H1 (cell line): ENCODE data around the gene EFCAB10. TPM values are rescaled to one million over a fixed set of nuclear protein-coding genes. Genes with fewer than 3 reads are reported as not detected.
A peak's percentile ranks its signal among the peaks of the same experiment; 100 is the strongest.

Experiments
- CTCF ChIA-PET: fragments of 300-600 bp; sonication (Branson Sonifier 250); formaldehyde crosslinking; loops from one replicate; lab custom pipeline; 2021; ENCODE audit not compliant: partially characterized antibody; lab: Charles Lee
- POLR2A ChIA-PET: fragments of 300-600 bp; sonication (Branson Sonifier 250); formaldehyde crosslinking; loops from one replicate; lab custom pipeline; 2021; ENCODE audit warnings: inconsistent platforms; ENCODE audit not compliant: partially characterized antibody; lab: Charles Lee
- DNase-seq, 2 experiments: peaks; one replicate each; pipeline versions ENCODE4 v3.0.0 to v3.0.0-alpha.2; 2010 to 2022; ENCODE audit warnings: low spot score in 2 of 2, low read depth in 1 of 2, mixed read lengths in 1 of 2
- FAIRE-seq: peaks from 2 replicates; lab custom pipeline; 2011; peaks lifted over from hg19 to GRCh38; lab: Jason Lieb, UNC
- H2AFZ ChIP-seq: 2 replicates; pipeline ENCODE4 v1.8.1; 2012; ENCODE audit warnings: low read length, inconsistent platforms
- H2AK5ac ChIP-seq: 2 replicates; pipeline ENCODE4 v1.6.1; 2013; ENCODE audit warnings: low read depth, low read length
- H2BK120ac ChIP-seq: replicated peaks from 2 replicates; pipeline ENCODE3; 2013; ENCODE audit warnings: low read depth, low read length, inconsistent platforms
- H2BK12ac ChIP-seq: 2 replicates; pipeline ENCODE4 v1.6.1; 2013; ENCODE audit warnings: low read depth, low read length
- H2BK15ac ChIP-seq: 2 replicates; pipeline ENCODE4 v1.6.1; 2013; ENCODE audit warnings: low read length
- H2BK20ac ChIP-seq: 2 replicates; pipeline ENCODE4 v1.6.1; 2013; ENCODE audit warnings: low read length
- H2BK5ac ChIP-seq: 2 replicates; pipeline ENCODE4 v1.6.1; 2013; ENCODE audit warnings: low read depth, low read length
- H3K14ac ChIP-seq: 2 replicates; pipeline ENCODE4 v1.6.1; 2013; ENCODE audit warnings: inconsistent platforms; ENCODE audit not compliant: insufficient read length
- H3K18ac ChIP-seq: 2 replicates; pipeline ENCODE4 v1.6.1; 2013; ENCODE audit warnings: low read length; ENCODE audit errors: extremely low read depth
- H3K23ac ChIP-seq: 2 replicates; pipeline ENCODE4 v1.6.1; 2013; ENCODE audit warnings: inconsistent platforms; ENCODE audit not compliant: insufficient read length
- H3K23me2 ChIP-seq: 2 replicates; pipeline ENCODE4 v1.6.1; 2013; ENCODE audit warnings: low read depth, low read length
- H3K27ac ChIP-seq: 2 replicates; pipeline ENCODE4 v1.6.1; 2011; ENCODE audit warnings: low read depth, low read length, inconsistent platforms
- H3K27me3 ChIP-seq, 4 experiments: replicated peaks in 1 of 4; 1 replicate in 1 of 4; 2 replicates in 3 of 4; pipeline versions ENCODE4 v1.6.1 to v1.8.1; 2011 to 2013; ENCODE audit warnings: low read length in 3 of 4, mild to moderate bottlenecking in 3 of 4, inconsistent platforms in 2 of 4, mixed read lengths in 2 of 4, moderate library complexity in 1 of 4; ENCODE audit not compliant: control insufficient read depth in 3 of 4, insufficient read depth in 3 of 4; ENCODE audit errors: extremely low read depth in 1 of 4
- H3K36me3 ChIP-seq, 4 experiments: 2 replicates each; pipeline versions ENCODE4 v1.6.1 to v1.8.1; 2011 to 2013; ENCODE audit warnings: mild to moderate bottlenecking in 4 of 4, low read length in 3 of 4, moderate library complexity in 2 of 4, control low read depth in 1 of 4, inconsistent platforms in 1 of 4; ENCODE audit not compliant: insufficient read depth in 4 of 4, control insufficient read depth in 2 of 4
- H3K4ac ChIP-seq: replicated peaks from 2 replicates; pipeline ENCODE3; 2013; ENCODE audit warnings: low read length, low read depth, mixed read lengths, inconsistent platforms; ENCODE audit not compliant: insufficient read length
- H3K4me1 ChIP-seq, 4 experiments: replicated peaks in 1 of 4; 1 replicate in 1 of 4; 2 replicates in 3 of 4; pipeline versions ENCODE4 v1.6.1 to v1.8.1; 2011 to 2013; ENCODE audit warnings: low read length in 3 of 4, inconsistent platforms in 2 of 4, mixed read lengths in 1 of 4; ENCODE audit not compliant: insufficient read depth in 4 of 4, control insufficient read depth in 3 of 4
- H3K4me2 ChIP-seq, 2 experiments: 2 replicates each; pipeline versions ENCODE4 v1.6.1 to v1.8.1; 2011 to 2013; ENCODE audit warnings: low read depth in 2 of 2, low read length in 2 of 2, control low read depth in 1 of 2, inconsistent platforms in 1 of 2, mild to moderate bottlenecking in 1 of 2; ENCODE audit not compliant: insufficient read depth in 1 of 2
- H3K4me3 ChIP-seq, 4 experiments: fragments of 200-600, 300-600 bp in 1 of 4; sonication (generic), shearing (Covaris generic), sonication (Bioruptor Twin) in 1 of 4; 2 replicates each; pipeline versions ENCODE4 v1.5.1 to v1.8.1; 2011 to 2016; ENCODE audit warnings: low read length in 4 of 4, low read depth in 3 of 4, control low read depth in 2 of 4, inconsistent platforms in 2 of 4, mild to moderate bottlenecking in 2 of 4, mixed read lengths in 1 of 4, moderate library complexity in 1 of 4; ENCODE audit not compliant: insufficient read depth in 2 of 4; ENCODE audit errors: extremely low read depth in 1 of 4
- H3K56ac ChIP-seq: replicated peaks from 2 replicates; pipeline ENCODE3; 2013; ENCODE audit warnings: low read depth, mild to moderate bottlenecking, mixed read lengths, low read length, inconsistent platforms; ENCODE audit not compliant: insufficient read length
- H3K79me1 ChIP-seq: 2 replicates; pipeline ENCODE4 v1.6.1; 2013; ENCODE audit warnings: low read depth, low read length, control low read depth
- H3K79me2 ChIP-seq, 2 experiments: 2 replicates each; pipeline versions ENCODE4 v1.6.1 to v1.8.1; 2012 to 2013; ENCODE audit warnings: low read length in 2 of 2, mild to moderate bottlenecking in 2 of 2, inconsistent platforms in 1 of 2; ENCODE audit not compliant: insufficient read depth in 2 of 2, control insufficient read depth in 1 of 2
- H3K9ac ChIP-seq, 4 experiments: replicated peaks in 1 of 4; 1 replicate in 1 of 4; 2 replicates in 3 of 4; pipeline versions ENCODE4 v1.6.1 to v1.8.1; 2011 to 2013; ENCODE audit warnings: low read depth in 3 of 4, low read length in 3 of 4, control low read depth in 2 of 4, mild to moderate bottlenecking in 2 of 4, moderate library complexity in 2 of 4, inconsistent platforms in 1 of 4; ENCODE audit errors: extremely low read depth in 1 of 4
- H3K9me3 ChIP-seq, 2 experiments: 2 replicates each; pipeline versions ENCODE4 v1.6.1 to v1.8.1; 2012 to 2013; ENCODE audit warnings: mild to moderate bottlenecking in 2 of 2, moderate library complexity in 2 of 2, control low read depth in 1 of 2, inconsistent platforms in 1 of 2, low read depth in 1 of 2, low read length in 1 of 2, mixed read lengths in 1 of 2; ENCODE audit not compliant: insufficient read depth in 2 of 2
- H4K20me1 ChIP-seq, 2 experiments: replicated peaks in 1 of 2; 2 replicates each; pipeline versions ENCODE3 to v1.8.1; 2011 to 2013; ENCODE audit warnings: inconsistent platforms in 2 of 2, low read length in 2 of 2, mild to moderate bottlenecking in 1 of 2; ENCODE audit not compliant: insufficient read depth in 2 of 2, control insufficient read depth in 1 of 2
- H4K5ac ChIP-seq: 2 replicates; pipeline ENCODE4 v1.6.1; 2013; ENCODE audit warnings: low read length, low read depth, mixed read lengths, inconsistent platforms; ENCODE audit not compliant: insufficient read length
- H4K8ac ChIP-seq: 2 replicates; pipeline ENCODE4 v1.8.0; 2013; ENCODE audit warnings: mild to moderate bottlenecking, moderate library complexity, low read length, inconsistent platforms; ENCODE audit not compliant: insufficient read depth; ENCODE audit errors: extremely low read depth
- H4K91ac ChIP-seq: replicated peaks from 2 replicates; pipeline ENCODE3; 2013; ENCODE audit warnings: low read length, mixed read lengths, inconsistent platforms; ENCODE audit not compliant: insufficient read length
- BACH1 ChIP-seq: IDR thresholded peaks from 2 replicates; pipeline ENCODE4 v1.6.1; 2012; ENCODE audit warnings: low read length, improper control_type of control experiment
- CHD2 ChIP-seq: IDR thresholded peaks from 2 replicates; pipeline ENCODE4 v1.6.1; 2012; ENCODE audit warnings: low read length, improper control_type of control experiment
- MAFK ChIP-seq: IDR thresholded peaks from 2 replicates; pipeline ENCODE4 v1.6.1; 2012; ENCODE audit warnings: low read depth, mild to moderate bottlenecking, improper control_type of control experiment, low read length
- NRF1 ChIP-seq: IDR thresholded peaks from 2 replicates; pipeline ENCODE4 v1.6.1; 2011; ENCODE audit warnings: mild to moderate bottlenecking, low read depth, low read length, improper control_type of control experiment
- POLR2A ChIP-seq, 2 experiments: IDR thresholded peaks; 1 replicate in 1 of 2; 2 replicates in 1 of 2; pipeline ENCODE4 v1.6.1; 2011; ENCODE audit warnings: low read depth in 2 of 2, low read length in 2 of 2, mild to moderate bottlenecking in 2 of 2; ENCODE audit errors: control extremely low read depth in 1 of 2
- TAF7 ChIP-seq: optimal IDR thresholded peaks from 2 replicates; pipeline ENCODE3; 2011; ENCODE audit warnings: low read depth, mild to moderate bottlenecking, inconsistent platforms, low read length, moderate library complexity, borderline replicate concordance
- TCF12 ChIP-seq: IDR thresholded peaks from 2 replicates; pipeline ENCODE4 v1.6.1; 2011; ENCODE audit warnings: low read depth, mild to moderate bottlenecking, low read length
- WGBS, 2 experiments: shearing (Covaris generic) in 1 of 2; methylation state at CpG; one replicate each; pipeline versions ENCODE4 v1.1.6 to v1.1.7; 2013 to 2015; ENCODE audit warnings: low lambda C conversion rate in 2 of 2, mixed read lengths in 2 of 2, inconsistent platforms in 1 of 2, low coverage in 1 of 2, missing lambda C conversion rate in 1 of 2; ENCODE audit not compliant: insufficient replicate concordance in 2 of 2, insufficient coverage in 1 of 2, insufficient read length in 1 of 2; ENCODE audit errors: extremely low coverage in 1 of 2, missing lambda C conversion rate in 1 of 2; 5-methylcytosine and 5-hydroxymethylcytosine counted together
- polyA plus RNA-seq, 7 experiments: library from polyadenylated mRNA; depleted of rRNA in 3 of 7; stranded (reverse) in 5 of 7; unstranded in 2 of 7; fragments of >200 nt in 5 of 7; fragments of 200-250 nt in 2 of 7; gene quantifications; 1 replicate in 5 of 7; 2 replicates in 1 of 7; 4 replicates in 1 of 7; pipeline versions ENCODE4 v1.2.1 to v1.2.3, GENCODE V29; 2011 to 2013; ENCODE audit warnings: missing spikeins in 2 of 7, mixed read lengths in 2 of 7
- total RNA-seq: library from RNA; stranded (reverse); fragmentation: NEBNext Ultra II Directional; extraction: Animal tissue kit (Norgen Biotek cat#: 25700); gene quantifications from 2 replicates; pipeline ENCODE4 v1.2.1, GENCODE V29; 2021

The EFCAB10 gene
- total and polyA plus RNA-seq, 2 of the 8 experiments (the other 6 are each of a cell fraction or from before 2014, with no cell fraction given): 0.80 to 3.1 TPM

DNA sequence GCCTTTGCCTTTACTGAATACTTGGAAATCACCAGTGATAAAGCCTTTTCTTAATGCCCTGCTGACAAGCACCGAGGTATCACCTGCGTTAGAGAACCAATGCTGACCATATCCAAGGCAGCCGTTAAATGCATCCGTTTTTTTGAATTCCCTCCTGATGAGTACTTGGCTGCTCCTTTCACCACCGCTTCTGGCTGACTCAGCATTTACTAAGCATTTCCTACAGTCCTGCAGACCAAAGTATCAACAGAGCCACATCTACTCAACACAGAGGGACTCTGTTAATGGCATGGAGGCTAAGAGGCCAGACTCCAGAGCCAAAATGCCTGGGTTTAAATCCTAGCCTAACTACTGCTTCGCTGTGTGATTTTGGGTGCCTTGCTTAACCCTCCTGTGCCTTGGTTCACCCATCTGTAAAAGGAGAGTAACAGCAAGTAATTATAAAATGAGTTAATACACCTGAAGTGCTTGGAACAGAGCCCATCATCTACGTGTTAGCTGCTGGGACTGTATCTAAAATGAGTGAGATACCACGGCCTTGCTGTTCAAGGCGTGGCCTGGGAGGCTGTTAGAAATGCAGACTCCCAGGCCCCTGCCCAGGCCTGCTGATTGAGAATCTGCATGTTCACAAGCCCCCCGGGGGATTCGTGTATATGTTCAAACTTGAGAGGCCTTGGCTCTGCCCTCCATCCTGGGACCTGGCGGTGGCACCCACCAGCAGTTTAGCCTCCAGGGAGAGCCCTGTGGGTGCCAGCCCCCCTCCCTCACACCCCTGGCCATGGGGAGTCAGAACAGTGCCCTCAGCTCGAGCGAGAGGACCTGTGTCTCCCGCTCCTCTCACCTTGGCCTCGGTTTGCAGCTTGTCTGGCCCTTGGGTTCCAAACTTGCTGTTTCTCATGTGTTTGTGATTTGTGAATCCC, 30.8 kb upstream of the EFCAB10 start:
- no peaks in the 10 kb centered on the region for H3K23me2 ChIP-seq
- no peaks in the 10 kb centered on the region for H3K9me3 ChIP-seq
- TF ChIP-seq CHD2 (no peak), POLR2A (IDR thresholded peaks at IDR 0.05; ENCODE audit: control extremely low read depth in 1 of 2, low read depth in 2 of 2, low read length in 2 of 2) (0 out of 3 replicates have a peak, but pooled peaks of 1 of the 2 experiments have one; percentile 5), MAFK (peak; percentile 96), TCF12 (no peak), NRF1 (no peak), BACH1 (peak; percentile 83), TAF7 (no peak)
- FAIRE-seq (no peak), DNase-seq (no peak)
- no peak overlapping the region for H2AFZ ChIP-seq
- H2BK20ac ChIP-seq: no peak overlapping the region
- no peak overlapping the region for H4K5ac ChIP-seq
- H2BK12ac ChIP-seq: no peak overlapping the region
- H4K91ac ChIP-seq: no peak overlapping the region
- peaks cover 0 to 2% (median 0%) of the 10 kb centered on the region in 4 experiments; a peak in 2 of 7 replicates for H3K4me1 ChIP-seq
- H2AK5ac ChIP-seq: no peak overlapping the region
- H3K18ac ChIP-seq: no peak overlapping the region
- H3K27me3 ChIP-seq: no peaks in the 10 kb centered on the region
- H3K56ac ChIP-seq: no peak overlapping the region
- H3K36me3 ChIP-seq: peaks cover 8 to 43% (median 26%) of the 10 kb centered on the region in 4 experiments
- H3K4ac ChIP-seq: no peak overlapping the region
- no peak overlapping the region for H3K14ac ChIP-seq
- H4K8ac ChIP-seq: no peak overlapping the region
- 91% methylated on average over 16 of the region's 16 CpGs; no CpG with 5 or more reads in 1 of the 2 experiments for WGBS, 2 experiments
- H4K20me1 ChIP-seq: peaks cover 0 to 4% of the 10 kb centered on the region in 2 experiments
- H3K79me1 ChIP-seq: peaks cover 4% of the 10 kb centered on the region; the same call in 1 of the 2 replicates
- CTCF ChIA-PET: interaction anchor here (1.6 kb wide), 1 partner anchor 45 kb away, joined by 4 read pairs; no protein-coding TSS in a partner anchor
- H3K9ac ChIP-seq: no peak overlapping the region
- H2BK5ac ChIP-seq: no peak overlapping the region; the same call in 1 of the 2 replicates
- H3K4me3 ChIP-seq: no peak overlapping the region
- H3K27ac ChIP-seq: no peak overlapping the region; the same call in 1 of the 2 replicates
- H2BK15ac ChIP-seq: no peak overlapping the region
- H3K23ac ChIP-seq: no peak overlapping the region
- no peaks in the 10 kb centered on the region for H3K79me2 ChIP-seq
- H3K4me2 ChIP-seq: no peak overlapping the region
- H2BK120ac ChIP-seq: no peak overlapping the region
- POLR2A ChIA-PET: interaction anchor here (2.2 kb wide), 1 partner anchor 23 kb away, joined by 6 read pairs; no protein-coding TSS in a partner anchor
